ENCODE results near the gene FGGY.
"Not testable (repeated sequence)": the region's sequence is repeated elsewhere in the genome, so short reads cannot be mapped to it uniquely, and the experiment has no call there.

The FGGY gene

DNA sequence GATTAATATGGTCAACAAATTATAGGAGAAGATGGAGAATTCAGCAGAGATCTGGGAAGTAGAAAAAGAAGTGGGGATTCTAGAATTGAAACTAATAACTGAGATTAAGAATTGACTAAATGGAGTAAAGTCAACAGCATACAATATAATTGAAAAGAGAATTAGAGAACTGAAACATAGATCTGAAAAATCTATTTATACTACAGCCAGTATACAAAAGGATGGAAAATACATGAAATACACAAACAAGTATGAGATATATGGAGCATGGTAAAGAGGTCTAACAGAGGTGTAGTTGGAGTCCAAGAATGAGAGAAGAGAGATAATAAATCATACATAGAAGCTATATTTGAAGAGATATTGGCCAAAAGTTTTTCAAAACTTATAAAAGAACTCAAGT lies 235.2 kb downstream of the FGGY start:
- H3K27me3 ChIP-seq (ENCODE audit: insufficient read depth, low read length) = no peaks in the 10 kb centered on the region
- H3K4me1 ChIP-seq (ENCODE audit: insufficient read depth, low read length) = no peaks in the 10 kb centered on the region
- no peak overlapping the region for H3K4me3 ChIP-seq (ENCODE audit: low read length)
- H3K9ac ChIP-seq (ENCODE audit: low read depth, low read length) = no peak overlapping the region
- H3K27ac ChIP-seq (ENCODE audit: low read length) = no peak overlapping the region
- 0 out of 2 replicates have a peak, but pooled peaks cover 5% of the 10 kb centered on the region for H3K9me3 ChIP-seq (ENCODE audit: insufficient read depth, low read depth, low read length)
- no peaks in the 10 kb centered on the region for H3K36me3 ChIP-seq (ENCODE audit: insufficient read depth, low read depth, low read length)

DNA sequence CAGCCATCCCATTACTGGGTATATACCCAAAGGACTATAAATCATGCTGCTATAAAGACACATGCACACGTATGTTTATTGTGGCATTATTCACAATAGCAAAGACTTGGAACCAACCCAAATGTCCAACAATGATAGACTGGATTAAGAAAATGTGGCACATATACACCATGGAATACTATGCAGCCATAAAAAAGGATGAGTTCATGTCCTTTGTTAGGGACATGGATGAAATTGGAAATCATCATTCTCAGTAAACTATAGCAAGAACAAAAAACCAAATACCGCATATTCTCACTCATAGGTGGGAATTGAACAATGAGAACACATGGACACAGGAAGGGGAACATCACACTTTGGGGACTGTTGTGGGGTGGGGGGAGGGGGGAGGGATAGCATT lies 241.6 kb downstream of the FGGY start:
- H3K36me3 ChIP-seq (ENCODE audit: insufficient read depth, low read depth, low read length); H3K9me3 ChIP-seq (ENCODE audit: insufficient read depth, low read depth, low read length); H3K27me3 ChIP-seq (ENCODE audit: insufficient read depth, low read length); H3K27ac ChIP-seq (ENCODE audit: low read length); H3K9ac ChIP-seq (ENCODE audit: low read depth, low read length); H3K4me1 ChIP-seq (ENCODE audit: insufficient read depth, low read length); H3K4me3 ChIP-seq (ENCODE audit: low read length): not testable (repeated sequence)

DNA sequence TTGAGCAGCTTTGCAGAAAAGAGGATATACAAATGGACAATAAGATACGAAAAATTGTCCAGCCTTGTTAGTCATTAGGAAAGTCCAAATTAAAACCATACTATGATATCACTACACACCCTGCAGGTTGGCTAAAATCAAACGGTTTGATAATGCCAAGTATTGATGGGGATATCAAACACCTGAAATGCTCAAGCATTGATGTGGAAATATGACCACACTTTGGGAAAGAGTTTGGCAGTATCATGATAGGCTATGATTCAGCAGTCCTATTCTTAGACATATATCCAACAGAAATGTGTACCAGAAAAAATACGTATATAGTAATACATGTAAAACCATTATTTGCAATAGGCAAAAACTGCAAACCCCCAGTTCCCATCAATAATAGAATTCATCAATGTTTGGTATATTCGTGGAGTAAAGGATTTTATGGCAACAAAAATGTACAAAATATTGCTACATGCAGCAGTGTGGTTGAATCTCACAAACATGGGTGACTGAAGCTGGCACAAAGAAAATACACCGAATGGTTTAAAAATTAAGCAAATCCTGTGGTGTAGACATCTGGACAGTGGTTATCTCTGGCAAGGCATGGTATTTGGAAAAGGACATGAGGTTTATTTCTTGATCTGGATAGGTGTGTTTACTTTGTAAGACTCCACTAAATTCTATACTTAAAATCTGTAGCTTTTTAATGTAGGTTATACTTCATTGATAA lies 243.2 kb downstream of the FGGY start:
- Histone ChIP-seq H3K9me3 (ENCODE audit: insufficient read depth, low read depth, low read length) (no peaks in the 10 kb centered on the region), H3K9ac (ENCODE audit: low read depth, low read length) (no peak overlapping the region), H3K27ac (ENCODE audit: low read length) (no peak overlapping the region), H3K27me3 (ENCODE audit: insufficient read depth, low read length) (no peaks in the 10 kb centered on the region), H3K4me3 (ENCODE audit: low read length) (no peak overlapping the region), H3K4me1 (ENCODE audit: insufficient read depth, low read length) (no peaks in the 10 kb centered on the region), H3K36me3 (ENCODE audit: insufficient read depth, low read depth, low read length) (no peaks in the 10 kb centered on the region)

DNA sequence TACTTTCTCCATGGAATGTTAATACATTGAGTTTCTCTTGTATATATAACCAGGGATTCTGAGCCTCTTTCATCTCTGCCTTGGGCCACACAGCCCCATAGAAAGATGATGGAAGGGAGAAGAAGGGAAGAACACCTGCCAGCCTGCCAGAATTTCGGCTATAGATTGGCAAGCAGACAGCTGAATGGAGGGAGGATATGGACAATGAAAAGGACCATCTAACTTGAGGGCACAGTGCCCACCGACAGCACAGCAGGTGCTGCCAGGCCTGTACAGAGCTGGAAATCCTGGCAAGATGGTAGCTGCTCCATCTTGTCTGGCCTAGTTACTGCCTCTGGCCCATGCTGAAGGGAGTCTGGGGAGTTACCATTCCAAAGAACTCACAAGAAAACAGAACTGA lies 244.3 kb downstream of the FGGY start:
- Histone ChIP-seq H3K27ac (ENCODE audit: low read length) (no peak overlapping the region), H3K27me3 (ENCODE audit: insufficient read depth, low read length) (no peaks in the 10 kb centered on the region), H3K4me1 (ENCODE audit: insufficient read depth, low read length) (no peaks in the 10 kb centered on the region)

DNA sequence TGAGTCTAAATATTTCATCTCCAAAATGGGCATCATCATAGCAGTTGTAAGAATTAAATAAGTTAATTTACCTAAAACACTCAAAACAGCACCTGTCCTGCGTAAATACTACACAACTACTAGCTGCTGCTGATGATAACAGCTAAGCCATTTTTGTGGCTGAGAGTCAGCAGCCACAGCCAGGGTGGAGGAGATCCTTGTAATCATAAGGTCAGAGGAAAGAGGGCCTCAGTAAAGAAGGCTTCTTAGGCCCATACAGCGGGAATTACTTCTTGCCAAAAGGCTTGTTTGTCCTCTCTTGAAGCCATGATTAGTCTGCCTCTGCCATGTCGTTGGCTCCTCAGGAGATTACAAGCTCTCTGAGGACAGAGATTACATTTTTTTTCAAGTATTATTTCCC lies 245.0 kb downstream of the FGGY start:
- Histone ChIP-seq H3K9me3 (ENCODE audit: insufficient read depth, low read depth, low read length) (no peaks in the 10 kb centered on the region), H3K36me3 (ENCODE audit: insufficient read depth, low read depth, low read length) (no peaks in the 10 kb centered on the region), H3K9ac (ENCODE audit: low read depth, low read length) (no peak overlapping the region), H3K4me3 (ENCODE audit: low read length) (no peak overlapping the region), H3K4me1 (ENCODE audit: insufficient read depth, low read length) (no peaks in the 10 kb centered on the region), H3K27ac (ENCODE audit: low read length) (no peak overlapping the region), H3K27me3 (ENCODE audit: insufficient read depth, low read length) (no peaks in the 10 kb centered on the region)

More for the DNA sequence above, 244.3 kb downstream of the FGGY start:
- no peaks in the 10 kb centered on the region for H3K9me3 ChIP-seq (ENCODE audit: insufficient read depth, low read depth, low read length)
- no peak overlapping the region for H3K4me3 ChIP-seq (ENCODE audit: low read length)
- no peaks in the 10 kb centered on the region for H3K36me3 ChIP-seq (ENCODE audit: insufficient read depth, low read depth, low read length)
- no peak overlapping the region for H3K9ac ChIP-seq (ENCODE audit: low read depth, low read length)

DNA sequence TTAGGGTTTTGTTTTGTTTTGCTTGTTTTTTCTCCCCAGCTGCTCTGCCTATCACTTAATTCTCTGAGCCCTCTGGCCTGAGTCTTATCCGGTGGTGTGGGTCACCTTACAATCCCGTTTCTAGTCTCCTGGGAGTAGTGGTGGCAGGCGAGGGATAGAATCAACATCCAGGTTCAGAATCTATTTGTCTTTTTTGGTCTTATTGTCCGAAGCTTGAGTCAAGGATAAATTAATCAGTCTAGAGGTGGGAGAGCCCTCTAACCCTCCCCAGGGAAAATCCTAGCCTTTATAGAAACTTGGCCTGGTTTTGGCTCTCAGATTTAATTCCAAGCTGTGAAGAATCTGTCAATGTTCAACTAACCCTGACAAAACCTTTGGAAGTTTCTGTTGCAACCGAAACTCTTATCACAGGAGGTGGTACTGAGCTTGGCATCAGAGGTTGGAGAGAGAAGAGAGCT lies 246.3 kb downstream of the FGGY start:
- no peaks in the 10 kb centered on the region for H3K9me3 ChIP-seq (ENCODE audit: insufficient read depth, low read depth, low read length)
- H3K27me3 ChIP-seq (ENCODE audit: insufficient read depth, low read length) = no peaks in the 10 kb centered on the region
- H3K36me3 ChIP-seq (ENCODE audit: insufficient read depth, low read depth, low read length) = no peaks in the 10 kb centered on the region
- no peak overlapping the region for H3K27ac ChIP-seq (ENCODE audit: low read length)
- no peaks in the 10 kb centered on the region for H3K4me1 ChIP-seq (ENCODE audit: insufficient read depth, low read length)
- H3K4me3 ChIP-seq (ENCODE audit: low read length) = no peak overlapping the region
- H3K9ac ChIP-seq (ENCODE audit: low read depth, low read length) = no peak overlapping the region

DNA sequence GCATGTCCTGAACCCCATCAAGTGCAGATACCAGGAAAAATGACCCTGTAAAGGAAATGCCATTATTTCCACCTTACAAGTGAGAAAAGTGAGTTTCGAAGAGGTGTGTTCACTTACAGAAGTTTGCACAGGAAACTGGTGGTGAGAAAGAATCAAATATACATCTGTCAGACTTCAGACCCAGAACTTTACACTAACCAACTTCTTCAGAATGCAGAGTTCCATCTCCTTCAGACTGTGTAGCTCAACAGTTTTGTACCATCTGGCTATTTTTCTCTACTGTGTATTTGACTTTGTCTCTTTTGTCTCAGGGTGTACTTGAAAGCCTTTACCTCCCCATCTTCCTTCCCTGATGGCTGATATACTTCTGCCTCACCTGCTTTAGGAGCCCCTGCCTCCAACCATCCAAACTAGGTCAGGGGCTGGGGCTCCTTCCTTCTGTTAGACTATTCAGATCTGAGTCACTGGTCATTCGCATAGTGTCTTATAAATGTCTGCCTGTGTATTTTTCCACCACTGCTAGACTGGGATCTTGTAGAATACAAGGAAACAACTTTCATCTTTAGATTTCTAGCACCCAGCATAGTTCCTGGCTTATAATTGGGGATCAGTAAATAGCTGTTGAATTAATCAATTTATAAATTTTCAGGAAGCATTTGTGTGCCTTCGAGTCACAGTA lies 247.9 kb downstream of the FGGY start:
- no peak overlapping the region for H3K27ac ChIP-seq (ENCODE audit: low read length)
- no peak overlapping the region for H3K9ac ChIP-seq (ENCODE audit: low read depth, low read length)

DNA sequence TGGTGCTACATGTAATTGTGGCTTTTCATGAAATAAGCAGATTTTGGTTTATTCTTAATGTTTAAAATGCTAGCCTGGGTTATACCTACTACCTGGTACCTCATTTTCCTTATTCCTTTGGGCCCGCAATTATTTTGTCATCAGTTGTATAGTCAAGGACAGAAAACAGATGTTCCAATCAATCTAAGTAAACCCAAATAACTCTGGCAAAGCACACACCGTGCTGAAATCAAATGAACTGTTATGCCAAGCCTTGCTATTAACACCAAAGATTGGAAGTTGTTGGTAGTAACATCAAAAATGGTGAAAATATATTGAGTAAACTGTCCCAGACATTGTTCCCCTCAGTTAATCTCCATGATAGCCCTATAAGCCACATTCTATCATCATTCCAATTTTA lies 248.9 kb downstream of the FGGY start:
- no peak overlapping the region for H3K27ac ChIP-seq (ENCODE audit: low read length)
- H3K27me3 ChIP-seq (ENCODE audit: insufficient read depth, low read length) = no peaks in the 10 kb centered on the region
- no peaks in the 10 kb centered on the region for H3K4me1 ChIP-seq (ENCODE audit: insufficient read depth, low read length)
- H3K36me3 ChIP-seq (ENCODE audit: insufficient read depth, low read depth, low read length) = no peaks in the 10 kb centered on the region
- no peaks in the 10 kb centered on the region for H3K9me3 ChIP-seq (ENCODE audit: insufficient read depth, low read depth, low read length)
- no peak overlapping the region for H3K9ac ChIP-seq (ENCODE audit: low read depth, low read length)
- H3K4me3 ChIP-seq (ENCODE audit: low read length) = no peak overlapping the region

More for the DNA sequence above, 247.9 kb downstream of the FGGY start:
- no peaks in the 10 kb centered on the region for H3K36me3 ChIP-seq (ENCODE audit: insufficient read depth, low read depth, low read length)
- H3K4me3 ChIP-seq (ENCODE audit: low read length) = no peak overlapping the region
- no peaks in the 10 kb centered on the region for H3K27me3 ChIP-seq (ENCODE audit: insufficient read depth, low read length)
- no peaks in the 10 kb centered on the region for H3K9me3 ChIP-seq (ENCODE audit: insufficient read depth, low read depth, low read length)
- no peaks in the 10 kb centered on the region for H3K4me1 ChIP-seq (ENCODE audit: insufficient read depth, low read length)

DNA sequence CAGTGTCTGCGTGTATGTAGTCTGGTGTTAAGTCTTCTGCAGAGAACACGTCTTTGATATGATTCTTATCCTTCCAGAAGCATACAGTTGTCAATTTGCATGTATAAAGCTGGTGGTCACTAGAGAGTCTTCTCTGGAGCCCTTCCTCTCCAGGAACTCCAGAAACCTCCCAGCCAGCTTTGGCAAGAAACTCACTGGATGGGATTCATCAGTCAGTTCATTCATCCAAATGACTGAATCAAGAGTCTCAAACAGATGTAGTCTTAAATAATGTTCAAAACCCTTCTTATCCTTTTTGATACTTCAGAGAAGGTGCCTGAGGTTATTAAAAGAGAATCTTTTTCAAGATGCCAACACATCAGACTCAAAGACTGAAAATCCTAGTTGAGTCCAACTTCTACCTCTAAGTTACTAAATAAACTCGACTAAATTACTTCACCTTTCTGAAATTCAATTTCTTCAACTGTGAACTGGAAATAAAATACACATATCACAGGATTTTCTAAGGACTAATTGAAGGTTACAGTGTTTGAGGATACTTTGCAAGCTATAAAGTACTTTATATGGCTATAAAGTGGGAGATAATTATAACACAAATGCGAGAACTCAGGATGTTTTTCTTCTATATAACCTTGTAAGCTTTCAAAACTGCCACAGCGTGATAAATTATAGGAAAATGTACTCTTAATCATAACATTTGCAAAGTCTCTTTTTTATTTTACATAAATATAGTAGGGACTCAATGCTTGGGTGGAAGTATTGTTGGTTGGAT lies 252.4 kb downstream of the FGGY start:
- no peak overlapping the region for H3K27ac ChIP-seq (ENCODE audit: low read length)
- no peaks in the 10 kb centered on the region for H3K36me3 ChIP-seq (ENCODE audit: insufficient read depth, low read depth, low read length)
- H3K4me1 ChIP-seq (ENCODE audit: insufficient read depth, low read length) = no peaks in the 10 kb centered on the region
- H3K27me3 ChIP-seq (ENCODE audit: insufficient read depth, low read length) = no peaks in the 10 kb centered on the region
- no peak overlapping the region for H3K4me3 ChIP-seq (ENCODE audit: low read length)
- H3K9ac ChIP-seq (ENCODE audit: low read depth, low read length) = no peak overlapping the region
- no peaks in the 10 kb centered on the region for H3K9me3 ChIP-seq (ENCODE audit: insufficient read depth, low read depth, low read length)

DNA sequence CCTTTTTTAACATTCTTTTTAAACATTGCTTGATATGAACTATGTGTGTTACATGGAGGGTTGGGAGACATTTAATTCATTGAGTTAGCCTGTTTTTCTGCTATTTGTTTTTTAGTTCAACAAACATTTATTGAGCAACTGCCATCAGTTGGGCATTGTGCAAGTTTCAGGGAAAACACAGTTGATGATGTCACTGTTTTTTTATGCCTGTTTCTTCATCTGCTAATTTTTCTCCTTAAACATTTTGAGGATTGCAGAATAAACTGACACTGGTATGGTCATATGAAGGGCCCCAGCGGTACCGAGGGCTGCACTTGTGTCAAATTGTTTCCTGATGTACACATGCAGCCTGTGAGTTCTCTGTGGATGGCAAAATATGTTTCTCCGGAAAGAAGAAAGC lies 253.0 kb downstream of the FGGY start:
- H3K4me1 ChIP-seq (ENCODE audit: insufficient read depth, low read length) = no peaks in the 10 kb centered on the region

DNA sequence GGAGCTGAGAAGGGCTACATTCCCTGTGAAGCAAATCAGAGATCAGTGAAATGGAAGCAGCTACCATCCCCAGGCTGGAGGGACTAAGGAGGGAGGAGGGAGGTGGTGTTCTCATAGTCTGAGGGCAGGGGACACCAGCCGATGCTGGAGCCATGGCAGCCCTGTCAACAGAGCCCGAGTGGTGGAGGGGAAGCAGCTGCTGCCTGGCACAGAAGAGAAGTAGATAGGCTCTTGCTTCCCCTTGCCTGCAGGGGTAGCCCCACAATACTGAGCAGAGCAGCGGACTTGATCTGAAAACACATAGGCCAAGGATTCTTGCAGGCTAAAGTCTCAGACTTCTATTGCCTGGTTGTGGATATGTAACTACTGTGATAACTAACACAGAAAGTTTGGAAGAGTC lies 255.1 kb downstream of the FGGY start:
- Histone ChIP-seq H3K9ac (ENCODE audit: low read depth, low read length) (no peak overlapping the region), H3K27ac (ENCODE audit: low read length) (no peak overlapping the region), H3K4me3 (ENCODE audit: low read length) (no peak overlapping the region), H3K9me3 (ENCODE audit: insufficient read depth, low read depth, low read length) (no peaks in the 10 kb centered on the region), H3K27me3 (ENCODE audit: insufficient read depth, low read length) (no peaks in the 10 kb centered on the region), H3K4me1 (ENCODE audit: insufficient read depth, low read length) (no peaks in the 10 kb centered on the region; the same call in 1 of the 2 replicates), H3K36me3 (ENCODE audit: insufficient read depth, low read depth, low read length) (no peaks in the 10 kb centered on the region)

More for the DNA sequence above, 253.0 kb downstream of the FGGY start:
- Histone ChIP-seq H3K9me3 (ENCODE audit: insufficient read depth, low read depth, low read length) (no peaks in the 10 kb centered on the region), H3K4me3 (ENCODE audit: low read length) (no peak overlapping the region), H3K9ac (ENCODE audit: low read depth, low read length) (no peak overlapping the region), H3K27me3 (ENCODE audit: insufficient read depth, low read length) (no peaks in the 10 kb centered on the region), H3K27ac (ENCODE audit: low read length) (no peak overlapping the region), H3K36me3 (ENCODE audit: insufficient read depth, low read depth, low read length) (no peaks in the 10 kb centered on the region)

All from iPS-20b (cell line).